Measurements from ENCODE around the gene LRRC47.
A peak's percentile ranks its signal among the peaks of the same experiment; 100 is the strongest.
"Not testable (repeated sequence)": the region's sequence is repeated elsewhere in the genome, so short reads cannot be mapped to it uniquely, and the experiment has no call there.

Gene LRRC47

DNA sequence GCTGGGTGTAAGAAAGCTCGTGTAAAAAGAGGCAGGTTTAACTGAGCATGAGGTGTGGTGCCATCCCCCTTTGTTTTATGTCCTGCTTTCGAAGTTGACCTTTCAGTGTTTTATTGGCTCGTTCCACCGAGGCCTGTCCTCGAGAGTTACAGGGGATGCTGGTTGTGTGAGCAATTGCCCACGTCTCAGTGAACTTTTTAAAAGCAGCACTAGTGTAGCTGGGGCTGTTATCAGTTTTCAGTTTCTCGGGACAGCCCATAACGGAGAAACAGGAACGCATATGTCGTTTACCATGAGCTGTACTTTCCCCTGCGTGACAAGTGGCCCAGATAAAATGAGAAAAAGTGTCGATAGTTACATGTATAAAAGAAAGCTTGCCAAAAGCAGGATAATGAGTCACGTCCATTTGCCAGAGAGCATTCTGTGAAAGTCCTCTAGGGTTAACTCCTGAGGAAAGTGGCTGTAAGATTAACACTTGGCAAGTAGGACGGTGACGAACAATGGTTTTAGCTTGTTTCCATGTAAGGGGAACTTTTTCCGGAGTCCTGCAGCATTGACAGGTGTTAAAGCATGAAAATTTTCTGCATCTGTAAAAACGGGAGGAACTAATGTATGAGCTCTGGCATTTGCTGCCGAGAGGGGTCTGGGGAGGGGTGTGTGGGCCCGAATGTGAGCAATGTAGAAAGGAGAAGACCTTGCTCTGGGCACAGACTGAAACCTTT is 7.8 kb upstream of the LRRC47 start:
- Histone ChIP-seq H3K4me1 (ENCODE audit: control insufficient read depth, insufficient read depth, low read length) (no peaks in the 10 kb centered on the region), H3K4me3 (ENCODE audit: insufficient read depth, low read depth, low read length) (no peak overlapping the region), H3K27me3 (ENCODE audit: control insufficient read depth, insufficient read depth, low read length, poor library complexity, severe bottlenecking) (no peaks in the 10 kb centered on the region), H3K27ac (ENCODE audit: insufficient read depth, low read depth, low read length, poor library complexity, severe bottlenecking) (no peak overlapping the region), H3K36me3 (ENCODE audit: control insufficient read depth, insufficient read depth, low read length) (no peaks in the 10 kb centered on the region), H3K9me3 (ENCODE audit: control insufficient read depth, low read length) (no peaks in the 10 kb centered on the region)
- 88% methylated on average over 19 of the region's 19 CpGs for WGBS, 2 experiments

DNA sequence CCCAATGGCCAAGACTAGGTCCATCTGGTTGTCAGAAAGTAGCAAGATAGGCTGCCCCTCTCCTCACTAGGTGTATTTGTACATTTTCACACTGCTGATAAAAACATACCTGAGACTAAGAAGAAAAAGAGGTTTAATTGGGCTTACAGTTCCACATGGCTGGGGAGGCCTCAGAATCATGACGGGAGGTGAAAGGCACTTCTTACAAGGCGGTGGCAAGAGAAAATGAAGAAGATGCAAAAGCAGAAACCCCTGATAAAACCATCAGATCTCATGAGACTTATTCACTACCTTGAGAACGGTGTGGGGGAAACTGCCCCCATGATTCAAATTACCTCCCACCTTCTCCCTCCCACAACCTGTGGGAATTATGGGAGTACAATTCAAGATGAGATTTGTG is 4.5 kb upstream of the LRRC47 start:
- not testable (repeated sequence) for H3K4me1 ChIP-seq (ENCODE audit: control insufficient read depth, insufficient read depth, low read length); H3K27ac ChIP-seq (ENCODE audit: insufficient read depth, low read depth, low read length, poor library complexity, severe bottlenecking); H3K4me3 ChIP-seq (ENCODE audit: insufficient read depth, low read depth, low read length); H3K9me3 ChIP-seq (ENCODE audit: control insufficient read depth, low read length); H3K27me3 ChIP-seq (ENCODE audit: control insufficient read depth, insufficient read depth, low read length, poor library complexity, severe bottlenecking); H3K36me3 ChIP-seq (ENCODE audit: control insufficient read depth, insufficient read depth, low read length)
- WGBS, 2 experiments = 85 to 94% methylated on average over 3 of the region's 3 CpGs

DNA sequence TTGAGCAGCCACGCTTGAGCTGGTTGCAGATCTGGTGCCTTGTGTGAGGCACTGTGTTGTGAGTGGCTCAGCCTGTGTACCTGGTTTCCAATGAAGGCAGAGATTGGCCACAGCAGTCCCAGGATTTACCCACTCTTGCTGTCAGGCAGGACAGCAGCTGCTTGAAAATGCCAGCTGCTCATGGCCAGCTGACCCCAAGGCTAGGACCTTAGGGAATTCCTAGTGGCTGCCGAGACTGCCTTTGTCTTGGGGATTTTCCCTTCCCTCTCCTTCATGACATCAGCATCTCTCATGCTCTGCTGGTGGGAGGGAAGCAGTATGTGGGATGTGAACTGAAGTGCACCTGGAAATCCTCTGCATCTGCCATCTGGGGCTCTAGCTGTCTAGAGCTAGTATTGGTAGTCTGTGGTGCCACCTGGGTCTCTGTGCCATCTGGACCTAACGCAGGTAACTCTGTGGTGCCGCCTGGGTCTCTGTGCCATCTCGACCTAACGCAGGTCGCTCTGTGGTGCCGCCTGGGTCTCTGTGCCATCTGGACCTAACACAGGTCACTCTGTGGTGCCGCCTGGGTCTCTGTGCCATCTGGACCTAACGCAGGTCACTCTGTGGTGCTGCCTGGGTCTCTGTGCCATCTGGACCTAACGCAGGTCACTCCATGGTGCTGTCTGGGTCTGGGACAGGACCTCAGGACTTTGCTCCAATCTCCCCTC is 3.8 kb upstream of the LRRC47 start:
- H3K27me3 ChIP-seq (ENCODE audit: control insufficient read depth, insufficient read depth, low read length, poor library complexity, severe bottlenecking) = no peaks in the 10 kb centered on the region
- peaks cover 2% of the 10 kb centered on the region for H3K4me1 ChIP-seq (ENCODE audit: control insufficient read depth, insufficient read depth, low read length)
- WGBS, 2 experiments = 85 to 90% methylated on average over 11 of the region's 11 CpGs
- no peak overlapping the region for H3K4me3 ChIP-seq (ENCODE audit: insufficient read depth, low read depth, low read length)
- no peaks in the 10 kb centered on the region for H3K9me3 ChIP-seq (ENCODE audit: control insufficient read depth, low read length)
- H3K36me3 ChIP-seq (ENCODE audit: control insufficient read depth, insufficient read depth, low read length) = no peaks in the 10 kb centered on the region
- no peak overlapping the region for H3K27ac ChIP-seq (ENCODE audit: insufficient read depth, low read depth, low read length, poor library complexity, severe bottlenecking)

DNA sequence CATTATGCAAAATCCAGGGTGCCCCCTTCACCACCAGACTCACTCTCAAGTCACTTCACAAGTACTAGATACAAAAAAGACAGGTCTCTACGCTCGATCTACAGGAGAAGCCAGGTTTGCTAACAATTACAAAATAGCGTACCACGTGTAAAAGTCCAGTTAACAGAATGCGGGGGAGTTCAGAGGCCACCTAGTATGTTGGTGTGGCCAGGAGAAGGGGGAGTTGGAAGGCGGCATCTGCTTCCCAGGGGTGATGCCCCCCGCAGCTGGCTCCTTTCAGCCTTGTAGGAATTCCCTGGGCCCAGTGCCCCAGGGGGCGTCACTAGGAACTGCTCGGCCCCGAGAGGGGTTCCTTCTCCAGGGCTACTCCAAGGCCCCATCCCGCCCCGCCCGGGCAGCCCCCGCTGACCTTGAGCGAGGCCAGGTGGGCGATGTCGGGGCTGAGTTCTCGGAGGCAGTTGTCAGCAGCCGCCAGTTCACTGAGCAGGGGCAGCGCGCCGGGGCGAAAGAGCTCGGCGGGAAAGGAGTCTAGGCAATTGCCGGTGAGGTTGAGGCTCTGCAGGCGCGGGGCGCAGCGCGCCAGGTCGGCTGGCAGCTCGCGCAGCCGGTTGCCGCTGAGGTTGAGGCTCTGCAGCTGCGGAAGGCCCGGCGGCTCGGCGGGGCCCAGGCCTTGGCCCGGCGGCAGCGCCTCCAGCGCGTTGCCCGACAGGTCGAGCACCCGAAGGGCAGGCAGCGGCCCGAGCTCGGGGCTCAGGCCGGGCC is 664 bp downstream of the LRRC47 start:
- H3K27ac ChIP-seq (ENCODE audit: insufficient read depth, low read depth, low read length, poor library complexity, severe bottlenecking) = no peak overlapping the region
- 5 to 6% methylated on average over 53 of the region's 53 CpGs for WGBS, 2 experiments
- no peaks in the 10 kb centered on the region for H3K9me3 ChIP-seq (ENCODE audit: control insufficient read depth, low read length)

DNA sequence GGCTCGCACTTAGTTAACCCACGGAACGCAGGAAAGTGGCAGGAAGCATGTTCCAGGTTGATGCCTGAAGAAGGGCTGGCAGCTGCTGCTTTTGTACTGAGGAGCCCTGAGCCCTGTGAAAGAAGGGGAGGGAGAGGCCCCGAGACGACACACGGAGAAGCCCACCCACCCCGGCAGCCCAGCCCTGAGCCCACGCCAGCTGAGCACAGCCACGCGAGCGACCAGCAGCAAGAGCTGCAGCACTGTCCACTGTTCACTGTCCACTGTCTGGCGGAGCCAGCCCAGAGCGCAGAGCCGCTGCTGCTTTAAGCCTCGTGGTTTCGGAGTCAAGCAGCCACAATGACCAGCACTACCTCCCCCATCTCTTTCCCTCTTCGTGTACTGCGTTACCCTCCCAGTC is 5.3 kb downstream of the LRRC47 start:
- WGBS, 2 experiments = 93 to 95% methylated on average over 18 of the region's 18 CpGs
- Histone ChIP-seq H3K4me3 (ENCODE audit: insufficient read depth, low read depth, low read length) (no peak overlapping the region), H3K4me1 (ENCODE audit: control insufficient read depth, insufficient read depth, low read length) (peaks cover 8% of the 10 kb centered on the region), H3K9me3 (ENCODE audit: control insufficient read depth, low read length) (no peaks in the 10 kb centered on the region), H3K27me3 (ENCODE audit: control insufficient read depth, insufficient read depth, low read length, poor library complexity, severe bottlenecking) (no peaks in the 10 kb centered on the region), H3K36me3 (ENCODE audit: control insufficient read depth, insufficient read depth, low read length) (no peaks in the 10 kb centered on the region), H3K27ac (ENCODE audit: insufficient read depth, low read depth, low read length, poor library complexity, severe bottlenecking) (no peak overlapping the region)

More for the DNA sequence above, 664 bp downstream of the LRRC47 start:
- Histone ChIP-seq H3K27me3 (ENCODE audit: control insufficient read depth, insufficient read depth, low read length, poor library complexity, severe bottlenecking) (no peaks in the 10 kb centered on the region), H3K4me3 (ENCODE audit: insufficient read depth, low read depth, low read length) (peak overlapping the region; percentile 82), H3K36me3 (ENCODE audit: control insufficient read depth, insufficient read depth, low read length) (no peaks in the 10 kb centered on the region), H3K4me1 (ENCODE audit: control insufficient read depth, insufficient read depth, low read length) (peaks cover 8% of the 10 kb centered on the region)

DNA sequence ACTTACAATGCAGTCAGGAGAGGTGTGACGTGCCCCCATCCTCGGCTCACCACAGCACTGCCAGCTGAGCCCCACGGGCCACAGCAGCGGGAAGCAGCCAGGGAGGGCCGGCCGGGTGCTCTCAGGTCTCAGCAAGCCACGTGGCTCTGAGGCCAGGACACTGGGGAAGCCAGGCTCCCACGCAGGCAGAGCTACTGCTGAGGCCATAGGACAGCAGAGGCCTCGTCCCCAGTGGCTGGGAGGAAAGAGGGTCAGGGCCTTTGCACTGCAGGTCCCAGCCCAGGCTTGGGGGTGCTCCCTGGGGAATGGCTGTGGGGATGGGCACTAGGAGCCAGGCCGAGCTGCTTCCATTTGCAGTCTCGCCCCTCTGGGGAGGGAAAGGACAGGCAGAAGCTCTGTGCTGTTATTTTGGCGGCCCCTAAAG is 5.8 kb downstream of the LRRC47 start:
- Histone ChIP-seq H3K36me3 (ENCODE audit: control insufficient read depth, insufficient read depth, low read length) (no peaks in the 10 kb centered on the region), H3K9me3 (ENCODE audit: control insufficient read depth, low read length) (no peaks in the 10 kb centered on the region), H3K27ac (ENCODE audit: insufficient read depth, low read depth, low read length, poor library complexity, severe bottlenecking) (no peak overlapping the region), H3K27me3 (ENCODE audit: control insufficient read depth, insufficient read depth, low read length, poor library complexity, severe bottlenecking) (no peaks in the 10 kb centered on the region), H3K4me1 (ENCODE audit: control insufficient read depth, insufficient read depth, low read length) (peaks cover 8% of the 10 kb centered on the region), H3K4me3 (ENCODE audit: insufficient read depth, low read depth, low read length) (no peak overlapping the region)
- WGBS, 2 experiments = 91 to 93% methylated on average over 12 of the region's 12 CpGs

DNA sequence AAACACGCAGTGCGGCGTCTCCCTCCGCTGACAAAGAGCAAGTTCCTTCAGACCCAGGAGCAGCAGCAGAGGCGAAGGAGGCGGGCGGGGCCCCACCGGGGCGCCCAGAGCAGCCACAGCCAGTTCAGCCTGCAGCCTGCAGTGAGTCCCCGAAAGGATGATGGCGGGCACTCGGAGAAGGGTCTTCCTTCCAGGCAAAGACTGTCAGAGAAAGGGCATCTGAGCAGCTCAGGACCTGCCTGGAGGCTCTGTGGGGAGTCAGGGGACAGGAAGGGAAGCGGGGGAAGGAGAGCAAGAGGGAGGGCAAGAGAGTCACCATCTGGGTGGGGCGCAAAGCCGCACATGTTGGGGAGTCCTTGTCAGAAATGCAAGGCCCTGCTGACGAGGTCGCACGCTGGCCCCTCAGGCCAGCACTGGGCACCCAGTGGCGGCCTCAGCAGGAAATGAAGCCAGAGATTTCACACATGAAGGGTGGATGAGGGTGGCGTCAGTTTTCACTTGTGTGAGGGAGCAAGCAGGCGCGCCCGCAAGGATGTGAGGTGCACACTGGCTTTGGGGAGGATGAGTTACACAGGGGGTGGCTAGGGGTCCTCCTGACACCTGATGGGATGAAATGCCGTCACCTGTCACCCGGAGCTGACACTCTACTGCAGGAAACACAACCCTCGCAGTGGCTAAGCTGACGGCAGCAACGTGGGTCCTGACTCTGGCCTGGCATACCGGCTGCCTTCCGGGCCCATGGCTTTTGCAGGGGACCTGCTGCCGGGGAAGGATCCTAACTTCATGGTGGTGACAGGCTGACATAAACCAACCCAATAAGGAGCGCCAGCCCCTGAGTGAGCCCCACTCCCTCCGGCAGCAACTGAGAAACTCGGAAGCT is 6.6 kb downstream of the LRRC47 start:
- H3K36me3 ChIP-seq (ENCODE audit: control insufficient read depth, insufficient read depth, low read length) = no peaks in the 10 kb centered on the region
- 93 to 94% methylated on average over 34 of the region's 34 CpGs for WGBS, 2 experiments
- no peak overlapping the region for H3K27ac ChIP-seq (ENCODE audit: insufficient read depth, low read depth, low read length, poor library complexity, severe bottlenecking)
- no peaks in the 10 kb centered on the region for H3K9me3 ChIP-seq (ENCODE audit: control insufficient read depth, low read length)
- H3K27me3 ChIP-seq (ENCODE audit: control insufficient read depth, insufficient read depth, low read length, poor library complexity, severe bottlenecking) = no peaks in the 10 kb centered on the region
- H3K4me3 ChIP-seq (ENCODE audit: insufficient read depth, low read depth, low read length) = no peak overlapping the region
- H3K4me1 ChIP-seq (ENCODE audit: control insufficient read depth, insufficient read depth, low read length) = peaks cover 2% of the 10 kb centered on the region

DNA sequence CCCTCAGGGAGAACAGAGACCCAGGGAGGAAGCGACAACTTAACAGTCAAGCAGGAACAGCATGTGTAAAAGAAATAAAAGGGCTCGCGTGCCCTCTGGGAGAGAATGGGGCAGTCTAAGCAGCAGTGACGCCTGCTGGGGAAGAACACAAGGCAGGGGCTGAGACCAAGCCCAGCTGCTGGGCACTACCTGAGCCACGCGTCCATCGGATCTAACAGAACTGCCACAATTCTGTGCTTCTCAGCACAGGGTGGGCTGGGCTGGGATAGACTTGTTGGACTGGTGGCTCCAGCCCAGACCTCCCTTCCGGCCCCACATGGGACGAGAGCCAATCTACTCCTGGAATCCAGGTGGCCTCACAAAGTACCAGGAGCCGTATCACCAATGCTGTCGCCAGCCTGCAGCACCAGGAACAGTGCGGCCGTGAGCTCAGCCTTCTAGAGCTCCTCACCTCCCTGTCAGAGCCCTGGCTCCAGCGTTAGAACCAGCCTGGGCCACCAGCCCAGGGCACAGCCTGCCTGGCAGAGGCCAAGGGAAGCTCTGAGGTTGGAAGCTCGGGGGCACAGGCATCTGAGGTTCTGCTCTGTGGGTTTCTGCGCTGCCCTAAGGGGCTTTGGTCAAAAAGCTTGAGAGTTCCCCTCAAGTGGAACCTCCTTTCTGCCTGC is 7.4 kb downstream of the LRRC47 start:
- H3K27me3 ChIP-seq (ENCODE audit: control insufficient read depth, insufficient read depth, low read length, poor library complexity, severe bottlenecking) = no peaks in the 10 kb centered on the region
- H3K4me3 ChIP-seq (ENCODE audit: insufficient read depth, low read depth, low read length) = no peak overlapping the region
- H3K36me3 ChIP-seq (ENCODE audit: control insufficient read depth, insufficient read depth, low read length) = peaks cover 5% of the 10 kb centered on the region
- H3K9me3 ChIP-seq (ENCODE audit: control insufficient read depth, low read length) = no peaks in the 10 kb centered on the region
- peaks cover 2% of the 10 kb centered on the region for H3K4me1 ChIP-seq (ENCODE audit: control insufficient read depth, insufficient read depth, low read length)
- no peak overlapping the region for H3K27ac ChIP-seq (ENCODE audit: insufficient read depth, low read depth, low read length, poor library complexity, severe bottlenecking)
- 91 to 92% methylated on average over 16 of the region's 16 CpGs for WGBS, 2 experiments

DNA sequence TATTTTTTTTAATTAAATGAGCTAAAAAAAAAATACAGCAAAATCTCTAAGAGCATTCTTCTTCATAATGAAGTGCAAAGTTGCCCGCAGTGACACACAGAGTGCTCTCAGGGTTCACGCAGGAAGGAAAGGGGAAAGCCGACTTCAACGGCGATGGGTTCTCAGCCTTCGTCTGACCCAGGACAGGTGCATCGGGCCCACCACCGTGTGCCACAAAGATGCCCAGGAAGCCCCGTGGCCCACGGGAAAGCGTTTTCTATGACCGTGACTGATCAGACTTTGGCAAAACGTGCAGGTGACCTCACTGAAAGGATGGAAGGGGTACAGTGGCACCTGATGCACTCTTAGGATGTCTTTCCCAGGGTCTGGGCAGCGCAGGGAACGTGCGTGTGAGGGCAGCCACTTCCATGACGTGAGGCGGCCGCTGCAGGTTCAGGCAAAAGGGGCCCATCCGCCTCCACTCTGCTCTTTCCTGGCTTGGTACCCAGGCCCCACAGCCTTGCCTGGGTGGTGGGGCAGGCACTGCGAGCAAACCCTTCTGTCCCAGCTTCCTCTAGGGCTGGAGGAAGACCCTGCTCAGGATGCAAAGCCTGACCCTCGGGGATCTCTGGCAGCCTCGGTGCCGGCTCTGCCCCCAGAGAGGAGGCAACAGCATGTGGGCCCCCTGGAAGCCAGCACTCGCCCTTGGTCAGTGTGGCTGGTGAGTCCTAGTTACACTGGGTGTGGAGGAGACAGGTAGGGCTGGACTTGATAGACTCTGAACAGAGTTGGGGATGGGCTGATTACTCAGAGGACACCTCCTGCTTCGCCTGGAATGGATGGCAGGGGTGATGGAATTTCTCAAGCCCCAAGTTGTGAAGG is 8.3 kb downstream of the LRRC47 start:
- peaks cover 12% of the 10 kb centered on the region for H3K36me3 ChIP-seq (ENCODE audit: control insufficient read depth, insufficient read depth, low read length)
- no peaks in the 10 kb centered on the region for H3K27me3 ChIP-seq (ENCODE audit: control insufficient read depth, insufficient read depth, low read length, poor library complexity, severe bottlenecking)
- no peaks in the 10 kb centered on the region for H3K9me3 ChIP-seq (ENCODE audit: control insufficient read depth, low read length)
- no peaks in the 10 kb centered on the region for H3K4me1 ChIP-seq (ENCODE audit: control insufficient read depth, insufficient read depth, low read length)
- no peak overlapping the region for H3K27ac ChIP-seq (ENCODE audit: insufficient read depth, low read depth, low read length, poor library complexity, severe bottlenecking)
- 95 to 96% methylated on average over 26 of the region's 26 CpGs for WGBS, 2 experiments
- no peak overlapping the region for H3K4me3 ChIP-seq (ENCODE audit: insufficient read depth, low read depth, low read length)

Data from ectodermal cell (in vitro differentiated cells).